ENCODE results near the gene ZFP36. TPM values are rescaled to one million over a fixed set of nuclear protein-coding genes. Genes with fewer than 3 reads are reported as not detected.
A peak's percentile ranks its signal among the peaks of the same experiment; 100 is the strongest.

The ZFP36 gene
- total RNA-seq: 10 to 100 TPM; 92.5 to 93.4 TPM

- peak; percentile 89 for DNase-seq
- peaks cover 37% of the 10 kb centered on the region for H3K36me3 Mint-ChIP-seq (ENCODE audit: low read depth)
- ChIA-PET POLR2A (interaction anchor here (1.1 to 2.8 kb wide), 2 partner anchors 9 to 71 kb away, joined by 3 to 10 read pairs; no protein-coding TSS in a partner anchor), CTCF (interaction anchor here (1.8 to 4.1 kb wide), 3 partner anchors 9 to 65 kb away, joined by 5 to 46 read pairs (median 8); partner anchors contain the start of genes MED29, PAF1 and SAMD4B)
- peaks cover 54% of the 10 kb centered on the region for H3K4me1 Mint-ChIP-seq
- H3K27ac Mint-ChIP-seq: peak within 1 kb of the TSS; percentile 97
- no peaks in the 10 kb centered on the region for H3K27me3 Mint-ChIP-seq
- H3K9me3 Mint-ChIP-seq: no peaks in the 10 kb centered on the region
- peak within 1 kb of the TSS; percentile 87 for H3K4me3 Mint-ChIP-seq
Measured at GRCh38 chr19:39406656-39407409, at the start of gene ZFP36. Gene ZFP36, plus strand, starts transcription at chr19:39406847. Its CDS starts 58 bp downstream, at chr19:39406905.

- DNase-seq: no peak
- Mint-ChIP-seq H3K9me3 (no peaks in the 10 kb centered on the region), H3K4me3 (no peak overlapping the region), H3K4me1 (peaks cover 1% of the 10 kb centered on the region), H3K36me3 (ENCODE audit: low read depth) (peaks cover 35% of the 10 kb centered on the region), H3K27ac (no peak overlapping the region), H3K27me3 (no peaks in the 10 kb centered on the region)
- CTCF ChIA-PET: no interaction called here
- POLR2A ChIA-PET: no interaction called here
Measured at GRCh38 chr19:39359026-39359425, 47.6 kb upstream of the ZFP36 start.

GRCh38 chr19:39360599-39360998 is 46.0 kb upstream of the ZFP36 start:
- ChIA-PET CTCF (no interaction called here), POLR2A (no interaction called here)
- Mint-ChIP-seq H3K9me3 (no peaks in the 10 kb centered on the region), H3K36me3 (ENCODE audit: low read depth) (peaks cover 33% of the 10 kb centered on the region), H3K27me3 (no peaks in the 10 kb centered on the region), H3K4me1 (no peaks in the 10 kb centered on the region), H3K27ac (peak overlapping the region; percentile 25), H3K4me3 (no peak overlapping the region)
- no peak for DNase-seq

- Mint-ChIP-seq H3K27me3 (no peaks in the 10 kb centered on the region), H3K4me3 (no peak overlapping the region), H3K9me3 (no peaks in the 10 kb centered on the region), H3K36me3 (ENCODE audit: low read depth) (peaks cover 19% of the 10 kb centered on the region), H3K4me1 (no peaks in the 10 kb centered on the region), H3K27ac (no peak overlapping the region)
- POLR2A ChIA-PET: interaction anchor here (0.6 kb wide), 1 partner anchor 26 kb away, joined by 4 read pairs; no protein-coding TSS in a partner anchor
- no peak for DNase-seq
- CTCF ChIA-PET: interaction anchor here (0.6 to 1.6 kb wide), 6 partner anchors 8 to 624 kb away, joined by 3 to 5 read pairs (median 3); no protein-coding TSS in a partner anchor
Measured at GRCh38 chr19:39362682-39363657, 43.7 kb upstream of the ZFP36 start.

- Mint-ChIP-seq H3K9me3 (no peaks in the 10 kb centered on the region), H3K4me3 (no peak overlapping the region), H3K27me3 (no peaks in the 10 kb centered on the region), H3K27ac (no peak overlapping the region), H3K36me3 (ENCODE audit: low read depth) (peaks cover 23% of the 10 kb centered on the region), H3K4me1 (no peaks in the 10 kb centered on the region)
- no peak for DNase-seq
- ChIA-PET CTCF (interaction anchor here (0.6 kb wide), 1 partner anchor 625 kb away, joined by 3 read pairs; no protein-coding TSS in a partner anchor), POLR2A (no interaction called here)
Measured at GRCh38 chr19:39363901-39364457, 42.7 kb upstream of the ZFP36 start.

GRCh38 chr19:39365531-39365930 is 41.1 kb upstream of the ZFP36 start:
- Mint-ChIP-seq H3K9me3 (no peaks in the 10 kb centered on the region), H3K36me3 (ENCODE audit: low read depth) (peaks cover 24% of the 10 kb centered on the region), H3K27me3 (no peaks in the 10 kb centered on the region), H3K27ac (no peak overlapping the region), H3K4me1 (no peaks in the 10 kb centered on the region), H3K4me3 (no peak overlapping the region)
- ChIA-PET CTCF (interaction anchor here (1.1 kb wide), 1 partner anchor 23 kb away, joined by 4 read pairs; the partner anchor contains the start of gene SAMD4B), POLR2A (no interaction called here)
- no peak for DNase-seq

GRCh38 chr19:39369200-39369599 is 37.4 kb upstream of the ZFP36 start:
- H3K27me3 Mint-ChIP-seq: no peaks in the 10 kb centered on the region
- POLR2A ChIA-PET: no interaction called here

GRCh38 chr19:39370735-39371134 is 35.9 kb upstream of the ZFP36 start:
- CTCF ChIA-PET: interaction anchor here (0.6 to 1.5 kb wide), 6 partner anchors 8 to 1037 kb away, joined by 3 to 5 read pairs (median 4); partner anchors contain the start of gene SAMD4B

More at GRCh38 chr19:39369200-39369599, 37.4 kb upstream of the ZFP36 start:
- no peak for DNase-seq
- Mint-ChIP-seq H3K4me1 (no peaks in the 10 kb centered on the region), H3K36me3 (ENCODE audit: low read depth) (peaks cover 34% of the 10 kb centered on the region), H3K4me3 (no peak overlapping the region), H3K27ac (no peak overlapping the region), H3K9me3 (no peaks in the 10 kb centered on the region)
- CTCF ChIA-PET: interaction anchor here (0.7 to 1.5 kb wide), 2 partner anchors 14 to 22 kb away, joined by 3 read pairs; no protein-coding TSS in a partner anchor

GRCh38 chr19:39372047-39372802 is 34.4 kb upstream of the ZFP36 start:
- Mint-ChIP-seq H3K4me3 (no peak overlapping the region), H3K27me3 (no peaks in the 10 kb centered on the region), H3K27ac (no peak overlapping the region), H3K4me1 (no peaks in the 10 kb centered on the region), H3K36me3 (ENCODE audit: low read depth) (peaks cover 37% of the 10 kb centered on the region), H3K9me3 (no peaks in the 10 kb centered on the region)
- ChIA-PET CTCF (no interaction called here), POLR2A (no interaction called here)
- no peak for DNase-seq

More at GRCh38 chr19:39370735-39371134, 35.9 kb upstream of the ZFP36 start:
- Mint-ChIP-seq H3K9me3 (no peaks in the 10 kb centered on the region), H3K4me3 (no peak overlapping the region), H3K4me1 (no peaks in the 10 kb centered on the region), H3K27ac (no peak overlapping the region), H3K27me3 (no peaks in the 10 kb centered on the region), H3K36me3 (ENCODE audit: low read depth) (peaks cover 29% of the 10 kb centered on the region)
- DNase-seq: no peak
- POLR2A ChIA-PET: no interaction called here

- no peak overlapping the region for H3K27ac Mint-ChIP-seq
- H3K36me3 Mint-ChIP-seq (ENCODE audit: low read depth): peaks cover 41% of the 10 kb centered on the region
- H3K9me3 Mint-ChIP-seq: no peaks in the 10 kb centered on the region
- POLR2A ChIA-PET: no interaction called here
- H3K4me1 Mint-ChIP-seq: no peaks in the 10 kb centered on the region
- H3K27me3 Mint-ChIP-seq: no peaks in the 10 kb centered on the region
- CTCF ChIA-PET: interaction anchor here (1.5 kb wide), 1 partner anchor 30 kb away, joined by 4 read pairs; the partner anchor contains the start of gene SAMD4B
- no peak for DNase-seq
- H3K4me3 Mint-ChIP-seq: no peak overlapping the region
Measured at GRCh38 chr19:39372941-39373340, 33.7 kb upstream of the ZFP36 start.

GRCh38 chr19:39375929-39376328 is 30.7 kb upstream of the ZFP36 start:
- H3K27me3 Mint-ChIP-seq: no peaks in the 10 kb centered on the region
- ChIA-PET POLR2A (interaction anchor here (0.7 kb wide), 1 partner anchor 9 kb away, joined by 3 read pairs; no protein-coding TSS in a partner anchor), CTCF (interaction anchor here (0.5 to 0.6 kb wide), 2 partner anchors 40 to 125 kb away, joined by 3 read pairs; no protein-coding TSS in a partner anchor)
- peaks cover 40% of the 10 kb centered on the region for H3K36me3 Mint-ChIP-seq (ENCODE audit: low read depth)
- no peak overlapping the region for H3K4me3 Mint-ChIP-seq
- DNase-seq: no peak
- H3K27ac Mint-ChIP-seq: peak overlapping the region; percentile 20
- no peaks in the 10 kb centered on the region for H3K9me3 Mint-ChIP-seq
- no peaks in the 10 kb centered on the region for H3K4me1 Mint-ChIP-seq

Measured in activated CD4-positive, alpha-beta T cell treated with anti-CD3 and anti-CD28 coated beads, Interleukin-2, amount 10 ng/mL, durations not matched to agents 7 days and 5 days (primary cell).